Suprapubic skin (tissue), 3 donors: ENCODE results near the gene ARL4D.

Experiments used
- POLR2AphosphoS5 ChIP-seq, 3 donors: sonication (generic); formaldehyde crosslinking; IDR thresholded peaks; one replicate each; pipeline ENCODE4 v1.6.1; 2017; ENCODE audit warnings: antibody characterized with exemption in 3 of 3
- TF ChIP-seq, protein P1 (sequence below), 2 donors: fragments of 200-600 bp in 1 of 2; fragments of 450-650 bp in 1 of 2; sonication (generic) in 1 of 2; IDR thresholded peaks; one replicate each; pipeline ENCODE4 v1.5.1; 2016 to 2019; ENCODE audit warnings: antibody characterized with exemption in 2 of 2, mild to moderate bottlenecking in 1 of 2, moderate library complexity in 1 of 2

- TF ChIP-seq, protein P1, sequence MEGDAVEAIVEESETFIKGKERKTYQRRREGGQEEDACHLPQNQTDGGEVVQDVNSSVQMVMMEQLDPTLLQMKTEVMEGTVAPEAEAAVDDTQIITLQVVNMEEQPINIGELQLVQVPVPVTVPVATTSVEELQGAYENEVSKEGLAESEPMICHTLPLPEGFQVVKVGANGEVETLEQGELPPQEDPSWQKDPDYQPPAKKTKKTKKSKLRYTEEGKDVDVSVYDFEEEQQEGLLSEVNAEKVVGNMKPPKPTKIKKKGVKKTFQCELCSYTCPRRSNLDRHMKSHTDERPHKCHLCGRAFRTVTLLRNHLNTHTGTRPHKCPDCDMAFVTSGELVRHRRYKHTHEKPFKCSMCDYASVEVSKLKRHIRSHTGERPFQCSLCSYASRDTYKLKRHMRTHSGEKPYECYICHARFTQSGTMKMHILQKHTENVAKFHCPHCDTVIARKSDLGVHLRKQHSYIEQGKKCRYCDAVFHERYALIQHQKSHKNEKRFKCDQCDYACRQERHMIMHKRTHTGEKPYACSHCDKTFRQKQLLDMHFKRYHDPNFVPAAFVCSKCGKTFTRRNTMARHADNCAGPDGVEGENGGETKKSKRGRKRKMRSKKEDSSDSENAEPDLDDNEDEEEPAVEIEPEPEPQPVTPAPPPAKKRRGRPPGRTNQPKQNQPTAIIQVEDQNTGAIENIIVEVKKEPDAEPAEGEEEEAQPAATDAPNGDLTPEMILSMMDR (IDR thresholded peaks at IDR 0.05), result no peak
- TF ChIP-seq POLR2AphosphoS5 (IDR thresholded peaks at IDR 0.05), result no peak
Measured at GRCh38 chr17:43385046-43385831, 13.6 kb upstream of the ARL4D start.
